Smooth muscle cell (in vitro differentiated cells): ENCODE measurements around the gene DAB2IP. TPM values are rescaled to one million over a fixed set of nuclear protein-coding genes. Genes with fewer than 3 reads are reported as not detected.

Source experiments
- DNase-seq: peaks from one replicate; lab custom pipeline; 2025; ENCODE audit not compliant: unreplicated experiment; lab: John Stamatoyannopoulos, UW
- H2AFZ ChIP-seq: fragments of 200-600 bp; sonication (generic); 2 replicates; pipeline ENCODE4 v1.6.0; 2016; ENCODE audit warnings: antibody characterized with exemption, low read depth, mild to moderate bottlenecking
- H3F3A ChIP-seq: fragments of 200-600 bp; sonication (generic); 2 replicates; pipeline ENCODE4 v1.6.0; 2017; ENCODE audit warnings: antibody characterized with exemption, low read depth
- H3K27ac ChIP-seq: fragments of 200-600 bp; sonication (generic); 2 replicates; pipeline ENCODE4 v1.5.1; 2016; ENCODE audit warnings: low read depth, mild to moderate bottlenecking
- H3K27me3 ChIP-seq: fragments of 200-600 bp; sonication (generic); 2 replicates; pipeline ENCODE4 v1.6.1; 2016; ENCODE audit warnings: low read depth, mild to moderate bottlenecking
- H3K36me3 ChIP-seq: fragments of 200-600 bp; sonication (generic); 2 replicates; pipeline ENCODE4 v1.5.1; 2016; ENCODE audit warnings: low read depth
- H3K4me1 ChIP-seq: fragments of 200-600 bp; sonication (generic); 2 replicates; pipeline ENCODE4 v1.5.1; 2016; ENCODE audit warnings: low read depth
- H3K4me2 ChIP-seq: fragments of 200-600 bp; sonication (generic); 2 replicates; pipeline ENCODE4 v1.6.0; 2016; ENCODE audit warnings: mild to moderate bottlenecking
- H3K4me3 ChIP-seq: fragments of 200-600 bp; sonication (generic); 2 replicates; pipeline ENCODE4 v1.5.1; 2016; ENCODE audit warnings: mild to moderate bottlenecking
- H3K79me2 ChIP-seq: fragments of 200-600 bp; sonication (generic); 2 replicates; pipeline ENCODE4 v1.6.0; 2016; ENCODE audit warnings: low read depth, mild to moderate bottlenecking
- H3K9ac ChIP-seq: fragments of 200-600 bp; sonication (generic); 2 replicates; pipeline ENCODE4 v1.6.0; 2016; ENCODE audit warnings: low read depth
- H3K9me3 ChIP-seq: fragments of 200-600 bp; sonication (generic); replicated peaks from 2 replicates; pipeline ENCODE4 v1.5.1; 2016; ENCODE audit warnings: low read depth
- H4K20me1 ChIP-seq: fragments of 200-600 bp; sonication (generic); 2 replicates; pipeline ENCODE4 v1.6.0; 2016; ENCODE audit warnings: low read depth
- CTCF ChIP-seq: fragments of 200-600 bp; sonication (generic); IDR thresholded peaks from 2 replicates; pipeline ENCODE4 v1.5.1; 2017; ENCODE audit warnings: borderline replicate concordance, mild to moderate bottlenecking, antibody characterized with exemption; ENCODE audit not compliant: insufficient read depth, poor library complexity, severe bottlenecking
- WGBS: methylation state at CpG from one replicate; pipeline ENCODE4 v1.1.7; 2016; ENCODE audit warnings: low lambda C conversion rate; 5-methylcytosine and 5-hydroxymethylcytosine counted together
- polyA plus RNA-seq: library from polyadenylated mRNA; unstranded; fragments of >200 nt; fragmentation: Nextera tagmentation; extraction: Ambion mirVana; gene quantifications from 2 replicates; pipeline ENCODE4 v1.2.1, GENCODE V29; 2016
- total RNA-seq: library from RNA; depleted of rRNA; stranded (reverse); fragments of >200 nt; gene quantifications from 2 replicates; pipeline ENCODE4 v1.2.3, GENCODE V29; 2014

Gene DAB2IP
- total and polyA plus RNA-seq, 2 experiments from 2014 or later, result 10.4 to 15.5 TPM

- Histone ChIP-seq H3K4me2 (no peak overlapping the region), H3K4me1 (peaks cover 1% of the 10 kb centered on the region), H3K27ac (no peak overlapping the region), H3K4me3 (no peak overlapping the region), H3K36me3 (no peaks in the 10 kb centered on the region), H2AFZ (no peak overlapping the region), H3F3A (no peaks in the 10 kb centered on the region), H4K20me1 (peaks cover 98% of the 10 kb centered on the region), H3K27me3 (no peaks in the 10 kb centered on the region), H3K9me3 (no peaks in the 10 kb centered on the region), H3K9ac (no peak overlapping the region), H3K79me2 (peaks cover 53% of the 10 kb centered on the region)
- TF ChIP-seq CTCF, result no peak
- WGBS, result 92% methylated on average over 10 of the region's 10 CpGs
- no peak for DNase-seq
Observed at GRCh38 chr9:121729769-121730562, 78.5 kb downstream of the DAB2IP start.

GRCh38 chr9:121731090-121731489 lies 79.7 kb downstream of the DAB2IP start:
- no peaks in the 10 kb centered on the region for H3K9me3 ChIP-seq
- no peak overlapping the region for H3K9ac ChIP-seq
- no peak for DNase-seq
- no peak overlapping the region for H2AFZ ChIP-seq
- no peak overlapping the region for H3K4me3 ChIP-seq
- H3K79me2 ChIP-seq, result peaks cover 51% of the 10 kb centered on the region
- H3K4me1 ChIP-seq, result peaks cover 12% of the 10 kb centered on the region
- H3K4me2 ChIP-seq, result no peak overlapping the region
- peaks cover 98% of the 10 kb centered on the region for H4K20me1 ChIP-seq
- no peaks in the 10 kb centered on the region for H3F3A ChIP-seq
- WGBS, result over 99% methylated on average over 5 of the region's 5 CpGs
- H3K36me3 ChIP-seq, result no peaks in the 10 kb centered on the region
- no peak for TF ChIP-seq CTCF
- no peak overlapping the region for H3K27ac ChIP-seq
- no peaks in the 10 kb centered on the region for H3K27me3 ChIP-seq

- 94% methylated on average over 7 of the region's 7 CpGs for WGBS
- peaks cover 48% of the 10 kb centered on the region for H3K79me2 ChIP-seq
- no peaks in the 10 kb centered on the region for H3K27me3 ChIP-seq
- no peak for DNase-seq
- H3K36me3 ChIP-seq, result no peaks in the 10 kb centered on the region
- H3K4me3 ChIP-seq, result no peak overlapping the region
- H3K4me1 ChIP-seq, result peaks cover 14% of the 10 kb centered on the region
- no peak for TF ChIP-seq CTCF
- H3K9me3 ChIP-seq, result no peaks in the 10 kb centered on the region
- H3K27ac ChIP-seq, result no peak overlapping the region
- no peak overlapping the region for H3K9ac ChIP-seq
- no peak overlapping the region for H2AFZ ChIP-seq
- H3K4me2 ChIP-seq, result no peak overlapping the region
- no peaks in the 10 kb centered on the region for H3F3A ChIP-seq
- peaks cover 96% of the 10 kb centered on the region for H4K20me1 ChIP-seq
Observed at GRCh38 chr9:121731919-121732318, 80.5 kb downstream of the DAB2IP start.

GRCh38 chr9:121732389-121732788 lies 81.0 kb downstream of the DAB2IP start:
- no peaks in the 10 kb centered on the region for H3K9me3 ChIP-seq
- no peak overlapping the region for H3K27ac ChIP-seq
- H3K36me3 ChIP-seq, result no peaks in the 10 kb centered on the region
- H3K4me1 ChIP-seq, result peaks cover 14% of the 10 kb centered on the region
- WGBS, result 84% methylated on average over 5 of the region's 5 CpGs
- no peak overlapping the region for H3K4me2 ChIP-seq
- peaks cover 48% of the 10 kb centered on the region for H3K79me2 ChIP-seq
- no peaks in the 10 kb centered on the region for H3F3A ChIP-seq
- no peaks in the 10 kb centered on the region for H3K27me3 ChIP-seq
- DNase-seq, result no peak
- peaks cover 96% of the 10 kb centered on the region for H4K20me1 ChIP-seq
- TF ChIP-seq CTCF, result no peak
- H2AFZ ChIP-seq, result no peak overlapping the region
- no peak overlapping the region for H3K9ac ChIP-seq
- no peak overlapping the region for H3K4me3 ChIP-seq
